ENCODE measurements around the gene CHN2.
A peak's percentile ranks its signal among the peaks of the same experiment; 100 is the strongest.
"Not testable (repeated sequence)": the region's sequence is repeated elsewhere in the genome, so short reads cannot be mapped to it uniquely, and the experiment has no call there.

CHN2 gene

GRCh38 chr7:29189743-29190201 lies 4.8 kb upstream of the CHN2 start:
- DNase-seq (ENCODE audit: low spot score), result peak; percentile 55

DNA sequence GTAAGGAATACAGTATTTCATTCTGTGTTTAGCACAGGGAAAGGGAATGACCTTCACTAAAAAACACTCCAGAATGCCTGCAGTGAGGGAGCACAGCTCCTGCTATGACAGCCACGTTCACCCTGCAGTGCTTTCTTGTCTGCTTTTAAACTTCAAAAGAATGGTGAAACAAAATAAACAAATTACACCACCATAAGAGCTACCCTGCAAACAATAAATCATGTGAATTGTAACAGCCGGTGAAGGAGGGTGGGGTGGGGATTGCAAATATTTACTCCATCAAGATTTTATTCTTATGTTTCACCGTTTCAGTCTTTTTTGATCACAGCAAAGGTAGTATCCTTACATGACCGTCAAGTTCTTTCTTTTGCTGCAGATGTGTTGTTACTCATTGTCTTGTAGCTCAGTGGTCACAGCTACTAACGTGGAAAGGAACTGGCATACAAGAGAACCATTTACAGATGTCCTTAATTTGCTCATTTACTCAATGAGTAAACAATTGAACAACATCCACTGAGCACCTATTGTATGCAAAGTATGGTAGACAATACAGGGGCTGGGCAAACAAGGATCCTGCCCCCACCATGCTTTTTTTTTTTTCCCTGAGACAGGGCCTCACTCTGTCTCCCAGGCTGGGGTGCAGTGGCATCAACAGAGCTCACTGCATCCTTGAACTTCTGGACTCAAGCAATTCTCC lies 4.1 kb upstream of the CHN2 start:
- DNase-seq (ENCODE audit: low spot score), result no peak

- no peak for DNase-seq (ENCODE audit: low spot score)
These were observed 2.3 kb upstream of the CHN2 start for GRCh38 chr7:29192323-29192722.

DNA sequence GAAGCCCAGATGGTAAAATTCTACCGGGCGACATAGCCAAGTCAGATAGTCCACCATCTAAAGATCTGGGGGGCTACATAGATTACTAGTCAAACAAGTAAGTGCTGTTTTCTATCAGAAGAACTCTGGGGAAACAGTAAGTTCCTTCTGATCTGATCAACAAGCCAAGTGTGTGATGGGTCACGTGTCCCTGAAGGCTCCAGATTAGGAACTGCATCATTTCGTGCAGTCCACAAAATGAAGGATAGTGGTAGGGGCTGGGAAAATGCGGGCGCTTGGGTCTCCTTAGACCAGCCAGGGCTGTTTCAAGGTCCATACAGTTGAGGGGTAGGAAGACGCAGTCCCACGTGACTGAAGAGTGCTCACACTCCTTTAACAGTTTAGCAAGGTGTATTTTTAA lies 1.8 kb upstream of the CHN2 start:
- no peak for DNase-seq (ENCODE audit: low spot score)

DNA sequence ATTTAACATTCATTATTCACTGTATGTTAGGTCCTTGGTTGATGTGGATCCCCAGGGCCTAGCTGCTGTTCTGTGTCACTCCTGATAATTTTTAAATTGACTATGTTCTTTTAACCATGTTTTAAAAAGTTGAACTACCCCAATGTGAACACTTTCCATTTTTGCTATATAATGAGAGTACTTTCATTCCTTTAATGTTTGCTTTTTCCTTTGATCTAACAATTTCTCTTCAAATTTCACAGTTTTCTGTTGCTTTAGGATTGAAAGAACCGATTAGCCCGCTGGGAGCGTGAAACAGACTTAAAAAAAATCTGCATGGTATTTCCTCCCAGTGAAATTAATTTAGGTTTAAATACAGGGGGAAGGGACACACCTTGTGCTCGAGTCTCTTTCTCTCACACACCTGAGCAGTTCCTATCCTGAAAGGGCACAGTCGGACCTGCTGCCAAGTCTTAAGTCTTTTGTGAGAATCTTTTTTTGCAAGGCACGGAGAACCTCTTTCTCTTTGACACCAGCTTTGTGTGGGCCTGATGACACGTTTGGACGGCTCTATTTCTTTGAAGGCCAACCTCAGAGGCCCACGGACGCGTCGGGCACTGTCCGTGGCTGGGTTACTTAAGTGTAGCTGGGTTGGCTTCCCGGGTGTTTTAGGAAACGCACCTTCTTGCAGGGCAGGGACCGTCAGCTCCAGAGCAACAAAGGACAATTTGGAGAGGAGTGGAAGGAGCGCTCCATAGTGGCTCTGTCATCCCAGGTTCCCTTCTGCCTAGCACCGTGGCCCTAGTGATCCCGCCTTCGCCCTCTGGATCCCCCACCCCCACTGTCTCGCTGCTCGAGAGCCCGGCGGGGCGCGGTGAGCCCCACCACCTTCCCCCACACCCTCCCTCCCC lies 1.0 kb upstream of the CHN2 start:
- DNase-seq (ENCODE audit: low spot score), result no peak

- no peak for DNase-seq (ENCODE audit: low spot score)
These were observed 375 bp upstream of the CHN2 start for GRCh38 chr7:29194206-29194593.

DNA sequence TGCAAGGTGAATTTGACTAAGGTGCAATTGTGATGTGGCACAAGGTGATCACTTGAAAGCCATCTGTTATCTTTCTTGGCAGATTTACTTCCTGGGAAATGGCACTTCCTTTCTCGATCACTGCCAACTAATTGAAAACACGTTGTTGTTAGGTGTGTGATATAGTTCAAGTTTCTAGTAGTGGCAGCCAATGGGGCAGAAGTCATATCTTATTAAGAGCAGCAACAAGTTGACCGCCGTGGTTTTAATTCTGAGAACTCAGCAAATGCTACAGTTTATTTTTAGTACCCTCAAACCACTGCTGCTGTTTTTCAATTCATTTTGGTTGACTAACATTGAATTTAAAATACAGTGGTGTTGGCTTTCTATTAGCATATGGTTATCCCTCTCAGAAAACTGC lies 1.6 kb downstream of the CHN2 start:
- DNase-seq (ENCODE audit: low spot score), result no peak

DNA sequence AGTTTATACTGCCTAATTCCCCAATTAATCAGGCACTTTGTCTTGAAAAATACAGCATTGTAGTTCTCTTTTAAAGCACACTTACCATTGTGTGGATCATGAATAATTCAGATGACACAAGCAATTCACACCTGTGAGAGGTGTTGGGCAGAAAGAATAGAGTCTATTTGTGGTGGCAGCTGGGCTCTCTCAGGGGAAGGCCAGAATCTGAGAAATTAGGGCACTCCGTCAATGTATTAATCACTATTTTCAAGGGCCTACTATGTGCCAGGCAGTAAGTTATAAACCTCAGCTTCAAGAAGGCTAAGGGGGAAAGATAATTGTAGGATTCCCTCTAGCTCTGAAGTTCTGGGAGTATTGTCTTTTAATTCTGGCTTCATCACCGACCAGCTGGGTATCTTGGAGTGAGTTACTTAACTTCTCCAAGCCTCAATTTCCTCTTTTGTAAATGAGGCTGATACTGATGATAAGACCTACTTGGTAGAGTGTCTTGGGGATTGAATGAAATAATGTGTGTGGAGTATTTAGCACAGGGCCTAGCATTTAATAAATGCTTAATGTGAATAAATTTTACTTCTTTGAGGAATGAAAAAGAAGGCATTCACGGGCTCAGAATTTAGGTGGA lies 2.5 kb downstream of the CHN2 start:
- no peak for DNase-seq (ENCODE audit: low spot score)

DNA sequence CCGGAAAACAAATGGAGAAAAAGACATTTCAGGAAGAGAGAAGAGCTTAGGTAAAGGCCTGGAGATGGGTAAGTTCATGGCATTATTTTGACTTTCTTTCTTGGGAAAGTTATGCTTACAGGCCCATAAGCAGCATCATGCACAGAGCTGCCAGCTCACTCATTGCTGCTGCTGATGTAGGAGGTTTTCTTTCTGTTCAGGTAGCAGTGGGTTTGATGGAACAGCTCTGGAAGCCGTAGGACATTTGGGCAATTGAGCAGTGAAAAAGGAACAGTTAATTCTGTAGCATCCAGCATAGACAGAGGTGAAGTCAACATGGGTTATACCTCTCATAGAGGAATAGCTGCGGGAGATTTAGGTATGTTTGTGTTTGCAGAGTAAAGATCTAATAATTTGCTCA lies 3.3 kb downstream of the CHN2 start:
- DNase-seq (ENCODE audit: low spot score), result no peak

DNA sequence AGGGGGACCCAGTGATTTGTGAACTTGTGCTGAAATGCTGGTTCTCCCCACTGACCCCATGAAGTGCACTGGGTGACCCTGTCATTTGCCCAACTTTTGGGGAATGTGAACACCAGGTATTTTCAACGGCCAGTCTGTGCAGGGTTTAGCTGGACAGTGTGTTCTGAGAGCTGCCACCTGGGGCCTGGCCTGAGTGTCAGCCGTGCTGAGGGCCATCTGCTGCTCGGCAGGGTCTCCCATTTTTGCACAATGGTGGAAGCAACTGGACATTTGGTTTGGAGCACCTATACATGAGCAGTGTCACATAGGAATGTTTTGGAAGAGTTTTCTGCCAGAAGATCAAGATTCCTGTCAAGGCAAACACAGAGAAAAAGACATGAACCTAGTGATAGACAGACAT lies 5.2 kb downstream of the CHN2 start:
- DNase-seq (ENCODE audit: low spot score), result no peak

DNA sequence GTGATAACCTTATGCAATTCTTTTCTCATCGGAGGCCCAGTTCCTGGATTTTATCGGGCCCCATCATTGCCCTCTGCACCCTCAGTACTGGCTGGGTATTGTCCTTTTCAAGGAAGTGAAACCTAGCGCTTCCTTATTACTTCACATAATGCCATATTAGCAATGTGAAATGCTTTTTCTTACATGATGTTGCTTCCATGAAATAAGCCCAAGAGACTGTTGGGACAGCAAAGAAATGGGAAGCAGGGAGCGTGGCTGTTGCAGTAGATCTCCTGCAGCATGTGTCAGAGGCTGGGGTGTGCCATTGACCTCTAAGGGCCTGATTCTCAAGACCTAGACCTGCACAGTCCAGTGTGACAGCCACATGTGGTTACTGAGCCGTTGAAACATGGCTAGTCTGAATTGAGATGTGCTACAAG lies 8.1 kb downstream of the CHN2 start:
- no peak for DNase-seq (ENCODE audit: low spot score)

GRCh38 chr7:29204491-29205272 lies 10.1 kb downstream of the CHN2 start:
- no peak for DNase-seq (ENCODE audit: low spot score)

DNA sequence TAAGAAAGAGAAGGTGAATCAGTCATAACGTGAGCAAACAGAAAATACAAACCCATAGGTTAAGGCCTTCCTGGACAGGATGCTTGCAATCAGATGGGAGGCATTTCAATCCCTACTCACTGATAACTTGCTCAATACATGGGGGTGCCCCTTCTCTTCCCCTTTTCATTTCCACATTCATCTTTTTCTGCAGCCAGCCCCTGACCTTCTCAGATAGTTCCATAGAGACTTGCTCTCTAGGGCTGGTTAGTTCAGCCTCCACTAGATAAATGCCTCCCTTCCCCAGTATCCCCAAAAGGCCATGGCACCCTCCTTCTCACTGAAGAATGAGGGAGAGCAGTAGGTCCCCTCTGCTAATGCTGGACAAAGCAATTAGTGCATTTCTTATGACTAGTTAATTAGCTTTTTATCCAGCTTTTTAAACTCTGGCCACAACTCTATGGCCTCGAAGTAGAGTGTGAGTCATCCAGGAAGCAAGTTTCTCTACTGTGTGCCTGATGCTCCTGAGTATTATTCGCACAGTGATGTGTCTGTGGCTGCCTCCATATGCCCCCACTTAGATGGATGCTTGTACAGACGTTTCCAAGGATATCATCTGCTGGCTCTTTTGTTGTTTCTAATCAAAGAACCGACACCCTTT lies 12.7 kb downstream of the CHN2 start:
- peak; percentile 47 for DNase-seq (ENCODE audit: low spot score)

DNA sequence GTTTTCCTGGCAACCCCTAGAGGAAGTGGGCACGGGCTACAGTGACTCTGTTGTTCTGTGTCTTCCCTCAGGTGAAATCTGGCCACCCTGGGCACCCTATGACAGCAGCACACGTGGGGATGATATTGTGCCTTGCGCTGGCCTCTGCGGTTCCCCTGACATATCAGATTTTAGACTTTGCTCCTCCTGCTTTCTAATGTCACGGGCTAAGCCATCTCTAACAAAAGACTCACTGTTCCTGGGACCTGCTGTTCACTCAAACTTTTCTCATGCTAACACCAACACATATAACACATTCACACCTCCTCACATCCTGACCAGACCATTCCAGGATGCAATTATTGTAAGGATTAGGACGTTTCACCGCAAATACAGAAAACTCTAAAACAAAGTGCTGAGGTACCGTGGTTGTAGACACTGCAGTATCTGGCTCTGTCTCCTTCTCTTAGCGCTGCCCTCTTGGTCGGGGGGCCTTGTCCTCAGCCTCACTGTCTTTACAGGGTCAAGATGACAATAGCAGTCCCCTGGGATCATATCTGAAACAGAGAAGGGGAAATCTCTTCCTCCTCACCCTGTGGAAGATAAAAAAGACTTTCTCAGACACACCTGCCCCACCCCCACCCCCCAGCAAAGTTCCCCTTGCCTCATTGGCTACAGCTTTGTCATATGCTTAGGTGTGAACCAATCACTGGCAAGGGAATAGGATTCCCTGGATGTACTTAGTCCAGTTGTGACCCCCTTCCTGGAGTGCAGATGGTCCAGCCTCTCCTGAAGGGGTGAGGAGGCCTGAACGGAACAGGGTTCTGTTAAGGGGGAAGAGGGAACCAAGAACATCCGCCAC lies 14.1 kb downstream of the CHN2 start:
- no peak for DNase-seq (ENCODE audit: low spot score)

GRCh38 chr7:29209745-29210144 lies 15.2 kb downstream of the CHN2 start:
- DNase-seq (ENCODE audit: low spot score), result no peak

GRCh38 chr7:29212736-29213135 lies 18.2 kb downstream of the CHN2 start:
- not testable (repeated sequence) for DNase-seq (ENCODE audit: low spot score)

GRCh38 chr7:29214056-29214455 lies 19.5 kb downstream of the CHN2 start:
- peak; percentile 51 for DNase-seq (ENCODE audit: low spot score)

GRCh38 chr7:29214816-29215215 lies 20.2 kb downstream of the CHN2 start:
- no peak for DNase-seq (ENCODE audit: low spot score)

DNA sequence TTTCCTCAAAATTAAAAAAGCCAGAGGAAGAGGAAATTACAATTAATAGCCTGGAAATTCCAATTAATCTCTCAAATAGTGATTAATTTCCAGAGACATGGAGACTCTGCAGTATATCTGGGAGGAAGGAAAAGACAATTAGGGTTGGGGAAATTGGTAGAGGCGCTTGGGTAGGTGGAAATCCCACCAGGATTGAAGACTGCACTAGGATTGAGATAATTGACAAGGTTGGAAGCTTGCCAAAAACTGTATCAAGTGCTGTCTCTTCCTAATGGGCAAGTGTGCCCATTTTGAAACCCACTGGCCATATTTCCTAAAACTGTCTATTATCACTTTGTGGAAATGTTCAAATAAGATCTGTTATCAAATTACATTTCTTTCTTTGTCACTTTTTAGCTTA lies 21.6 kb downstream of the CHN2 start:
- no peak for DNase-seq (ENCODE audit: low spot score)

DNA sequence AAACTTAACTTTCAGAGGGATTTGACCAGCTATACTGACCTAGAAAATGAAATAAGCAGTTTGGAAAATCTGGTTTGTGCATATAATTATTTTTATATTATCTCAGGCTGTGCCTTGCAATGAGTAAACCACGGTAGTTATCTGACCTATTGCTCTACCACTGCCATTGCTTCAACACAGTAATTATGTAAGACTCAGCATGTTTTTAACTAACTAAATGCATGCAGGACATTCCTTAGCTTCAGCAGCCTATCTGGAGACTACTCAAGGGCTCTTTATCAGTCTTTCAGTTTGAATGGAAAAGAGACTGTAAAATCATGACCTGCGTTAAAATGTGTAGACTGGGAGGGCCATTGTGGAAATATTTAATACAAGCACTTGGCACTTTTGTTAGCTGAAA lies 22.5 kb downstream of the CHN2 start:
- no peak for DNase-seq (ENCODE audit: low spot score)

DNA sequence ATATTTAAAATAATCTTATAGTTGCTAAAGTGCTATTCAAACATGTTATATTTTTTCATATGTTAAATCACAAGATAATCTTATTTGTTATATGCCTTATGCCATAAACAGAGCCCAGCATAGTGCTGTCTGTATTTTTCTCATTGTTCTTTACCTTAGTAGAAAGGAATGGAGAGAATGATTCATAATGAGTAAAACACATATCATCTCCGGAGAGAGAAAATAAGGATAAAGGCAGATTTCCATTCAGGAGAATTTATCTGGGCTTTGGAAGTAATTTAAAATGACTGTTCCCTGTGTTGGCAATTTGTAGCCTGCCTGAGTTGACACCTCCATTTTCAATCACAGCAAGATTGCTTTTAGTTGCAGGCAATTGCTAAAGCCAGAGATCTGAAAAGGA lies 30.2 kb downstream of the CHN2 start:
- DNase-seq (ENCODE audit: low spot score), result peak; percentile 25
